ENCODE results near the gene REXO5. TPM values are rescaled to one million over a fixed set of nuclear protein-coding genes. Genes with fewer than 3 reads are reported as not detected.

The REXO5 gene
- total RNA-seq, 3 donors from 2014 or later, result 4.8 to 13.2 (median 5.9) TPM

DNA sequence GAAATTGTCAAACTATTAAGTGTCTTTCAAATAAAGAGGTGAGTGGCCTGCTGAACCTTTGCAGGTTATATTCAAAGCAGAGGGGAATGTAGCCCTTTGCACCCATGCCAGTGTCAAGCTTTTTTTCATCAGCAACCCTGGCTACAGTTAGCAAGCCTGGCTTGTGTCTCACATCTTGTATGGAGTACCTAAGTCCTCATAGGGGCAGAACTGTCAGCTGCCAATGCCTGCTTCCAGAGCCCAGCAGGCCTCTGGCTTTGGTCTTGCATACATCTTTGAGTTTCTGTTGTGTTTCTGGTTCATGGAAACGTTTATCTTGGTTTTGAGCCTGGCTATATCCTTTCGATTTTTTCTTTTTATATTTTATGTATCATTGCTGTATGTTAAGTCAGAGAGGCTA, 26.8 kb downstream of the REXO5 start:
- no peaks in the 10 kb centered on the region for H3K27me3 ChIP-seq
- H3K9me3 ChIP-seq, result no peaks in the 10 kb centered on the region
- no peaks in the 10 kb centered on the region for H3K36me3 ChIP-seq
- intact Hi-C loops (cut with DNase I; ENCODE audit: low total_unique reads), result no loop called here
- no peak overlapping the region for H3K27ac ChIP-seq
- H3K4me1 ChIP-seq, result no peaks in the 10 kb centered on the region
- TF ChIP-seq, protein P1, sequence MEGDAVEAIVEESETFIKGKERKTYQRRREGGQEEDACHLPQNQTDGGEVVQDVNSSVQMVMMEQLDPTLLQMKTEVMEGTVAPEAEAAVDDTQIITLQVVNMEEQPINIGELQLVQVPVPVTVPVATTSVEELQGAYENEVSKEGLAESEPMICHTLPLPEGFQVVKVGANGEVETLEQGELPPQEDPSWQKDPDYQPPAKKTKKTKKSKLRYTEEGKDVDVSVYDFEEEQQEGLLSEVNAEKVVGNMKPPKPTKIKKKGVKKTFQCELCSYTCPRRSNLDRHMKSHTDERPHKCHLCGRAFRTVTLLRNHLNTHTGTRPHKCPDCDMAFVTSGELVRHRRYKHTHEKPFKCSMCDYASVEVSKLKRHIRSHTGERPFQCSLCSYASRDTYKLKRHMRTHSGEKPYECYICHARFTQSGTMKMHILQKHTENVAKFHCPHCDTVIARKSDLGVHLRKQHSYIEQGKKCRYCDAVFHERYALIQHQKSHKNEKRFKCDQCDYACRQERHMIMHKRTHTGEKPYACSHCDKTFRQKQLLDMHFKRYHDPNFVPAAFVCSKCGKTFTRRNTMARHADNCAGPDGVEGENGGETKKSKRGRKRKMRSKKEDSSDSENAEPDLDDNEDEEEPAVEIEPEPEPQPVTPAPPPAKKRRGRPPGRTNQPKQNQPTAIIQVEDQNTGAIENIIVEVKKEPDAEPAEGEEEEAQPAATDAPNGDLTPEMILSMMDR (IDR thresholded peaks at IDR 0.05), result no peak
- TF ChIP-seq POLR2A (IDR thresholded peaks at IDR 0.05) (no peak), POLR2AphosphoS5 (IDR thresholded peaks at IDR 0.05) (no peak)
- DNase-seq (ENCODE audit: low spot score in 2 of 2), result no peak
- no peak overlapping the region for H3K4me3 ChIP-seq

DNA sequence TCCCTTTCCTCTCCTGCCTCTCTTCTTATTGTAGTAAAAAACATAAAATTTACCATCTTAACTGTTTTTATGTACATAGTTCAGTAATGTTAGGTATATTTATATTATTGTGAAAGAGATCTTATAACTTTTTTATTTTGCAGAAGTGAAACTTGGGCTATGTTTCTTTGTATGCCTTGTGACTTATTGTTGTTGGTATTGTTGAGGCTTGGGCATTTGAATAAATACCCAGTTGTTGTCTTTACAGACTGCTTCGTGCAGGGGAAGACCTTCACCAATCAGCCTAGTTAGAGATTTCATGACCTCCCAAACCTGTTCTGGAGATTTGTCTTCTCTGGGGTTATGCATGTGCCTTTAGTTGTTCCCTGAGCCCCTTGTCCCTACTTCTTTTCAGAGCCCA, 31.9 kb downstream of the REXO5 start:
- Histone ChIP-seq H3K27me3 (no peaks in the 10 kb centered on the region), H3K9me3 (no peaks in the 10 kb centered on the region), H3K4me3 (no peak overlapping the region), H3K4me1 (no peaks in the 10 kb centered on the region), H3K36me3 (no peaks in the 10 kb centered on the region), H3K27ac (no peak overlapping the region)
- TF ChIP-seq POLR2AphosphoS5 (IDR thresholded peaks at IDR 0.05) (no peak), POLR2A (IDR thresholded peaks at IDR 0.05) (no peak)
- TF ChIP-seq, protein P1 (IDR thresholded peaks at IDR 0.05), result no peak
- intact Hi-C loops (cut with DNase I; ENCODE audit: low total_unique reads), result no loop called here
- no peak for DNase-seq (ENCODE audit: low spot score in 2 of 2)

DNA sequence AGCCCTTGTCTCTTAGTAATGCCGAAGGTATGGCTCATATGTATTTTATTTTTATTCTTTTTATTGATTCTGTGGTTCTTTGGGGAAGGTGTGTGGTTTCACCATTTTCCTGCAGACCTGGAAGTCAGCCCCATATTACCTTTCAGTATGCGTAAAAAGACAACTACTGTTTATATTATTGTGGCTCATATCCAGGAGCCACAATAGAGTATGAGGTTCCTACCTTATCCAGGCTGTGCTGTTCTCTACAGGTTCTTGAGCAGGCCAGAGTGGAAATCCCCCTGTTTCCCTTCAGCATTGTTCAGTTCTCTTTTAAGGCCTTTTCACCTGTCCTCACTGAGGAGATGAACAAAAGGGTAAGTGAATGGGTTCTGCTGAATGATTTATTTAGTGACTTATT, 33.2 kb downstream of the REXO5 start:
- Histone ChIP-seq H3K27me3 (no peaks in the 10 kb centered on the region), H3K36me3 (no peaks in the 10 kb centered on the region)
- intact Hi-C loops (cut with DNase I; ENCODE audit: low total_unique reads), result no loop called here

DNA sequence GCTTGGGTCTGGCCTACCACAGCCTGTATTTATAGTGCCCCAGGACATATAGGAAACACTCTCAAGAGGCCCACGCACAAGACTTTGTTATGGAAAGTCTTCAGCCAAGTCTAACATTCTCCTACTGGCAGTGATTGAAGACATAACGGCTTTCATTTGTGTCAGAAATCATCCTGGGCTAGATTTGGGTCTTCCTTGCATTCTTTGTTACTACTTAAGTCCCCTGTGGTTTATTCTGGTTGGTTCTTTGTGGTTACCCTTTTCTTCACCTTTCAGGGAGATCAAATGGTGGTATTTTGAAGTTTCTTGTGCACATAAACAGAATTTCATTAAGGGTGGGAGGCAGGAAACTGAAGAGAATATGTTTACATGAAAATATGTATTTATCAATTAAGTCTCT, 37.7 kb downstream of the REXO5 start:
- TF ChIP-seq, protein P1 (IDR thresholded peaks at IDR 0.05), result no peak
- TF ChIP-seq POLR2AphosphoS5 (IDR thresholded peaks at IDR 0.05), result no peak
- no peak for TF ChIP-seq POLR2A (IDR thresholded peaks at IDR 0.05)
- no peaks in the 10 kb centered on the region for H3K4me1 ChIP-seq
- no peaks in the 10 kb centered on the region for H3K36me3 ChIP-seq
- no peak for DNase-seq (ENCODE audit: low spot score in 2 of 2)
- no peak overlapping the region for H3K27ac ChIP-seq
- H3K9me3 ChIP-seq, result no peaks in the 10 kb centered on the region
- no peak overlapping the region for H3K4me3 ChIP-seq
- H3K27me3 ChIP-seq, result no peaks in the 10 kb centered on the region
- intact Hi-C loops (cut with DNase I; ENCODE audit: low total_unique reads), result no loop called here

More for the DNA sequence above, 33.2 kb downstream of the REXO5 start:
- no peak overlapping the region for H3K4me3 ChIP-seq
- no peaks in the 10 kb centered on the region for H3K4me1 ChIP-seq
- TF ChIP-seq, protein P1 (IDR thresholded peaks at IDR 0.05), result no peak
- TF ChIP-seq POLR2A (IDR thresholded peaks at IDR 0.05), result no peak
- no peaks in the 10 kb centered on the region for H3K9me3 ChIP-seq
- no peak overlapping the region for H3K27ac ChIP-seq
- no peak for DNase-seq (ENCODE audit: low spot score in 2 of 2)

DNA sequence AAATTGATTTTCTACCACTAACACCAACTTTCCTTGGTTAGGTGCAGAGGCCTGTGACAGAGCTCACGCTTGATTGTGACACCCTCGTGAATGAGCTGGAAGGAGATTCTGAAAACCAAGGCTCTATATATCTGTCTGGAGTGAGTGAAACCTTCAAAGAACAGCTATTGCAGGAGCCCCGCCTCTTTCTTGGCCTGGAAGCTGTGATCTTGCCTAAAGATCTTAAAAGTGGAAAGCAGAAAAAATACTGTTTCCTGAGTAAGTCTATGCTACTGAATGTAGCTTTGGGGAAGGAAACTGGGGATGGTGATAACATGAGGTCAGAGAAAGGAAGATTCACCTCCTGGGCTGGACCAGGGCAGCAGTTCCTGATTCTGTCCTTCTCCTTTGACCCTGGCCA, 38.3 kb downstream of the REXO5 start:
- no peak for DNase-seq (ENCODE audit: low spot score in 2 of 2)
- no peak overlapping the region for H3K27ac ChIP-seq
- H3K4me1 ChIP-seq, result no peaks in the 10 kb centered on the region
- no peaks in the 10 kb centered on the region for H3K36me3 ChIP-seq
- intact Hi-C loops (cut with DNase I; ENCODE audit: low total_unique reads), result no loop called here
- no peaks in the 10 kb centered on the region for H3K27me3 ChIP-seq
- no peaks in the 10 kb centered on the region for H3K9me3 ChIP-seq
- TF ChIP-seq, protein P1 (IDR thresholded peaks at IDR 0.05), result no peak
- TF ChIP-seq POLR2AphosphoS5 (IDR thresholded peaks at IDR 0.05) (no peak), POLR2A (IDR thresholded peaks at IDR 0.05) (no peak)
- H3K4me3 ChIP-seq, result no peak overlapping the region

Measured in breast epithelium (tissue), 4 donors.